Measurements from ENCODE around the gene SEMA4C.
"Not testable (repeated sequence)": the region's sequence is repeated elsewhere in the genome, so short reads cannot be mapped to it uniquely, and the experiment has no call there.

Gene SEMA4C

DNA sequence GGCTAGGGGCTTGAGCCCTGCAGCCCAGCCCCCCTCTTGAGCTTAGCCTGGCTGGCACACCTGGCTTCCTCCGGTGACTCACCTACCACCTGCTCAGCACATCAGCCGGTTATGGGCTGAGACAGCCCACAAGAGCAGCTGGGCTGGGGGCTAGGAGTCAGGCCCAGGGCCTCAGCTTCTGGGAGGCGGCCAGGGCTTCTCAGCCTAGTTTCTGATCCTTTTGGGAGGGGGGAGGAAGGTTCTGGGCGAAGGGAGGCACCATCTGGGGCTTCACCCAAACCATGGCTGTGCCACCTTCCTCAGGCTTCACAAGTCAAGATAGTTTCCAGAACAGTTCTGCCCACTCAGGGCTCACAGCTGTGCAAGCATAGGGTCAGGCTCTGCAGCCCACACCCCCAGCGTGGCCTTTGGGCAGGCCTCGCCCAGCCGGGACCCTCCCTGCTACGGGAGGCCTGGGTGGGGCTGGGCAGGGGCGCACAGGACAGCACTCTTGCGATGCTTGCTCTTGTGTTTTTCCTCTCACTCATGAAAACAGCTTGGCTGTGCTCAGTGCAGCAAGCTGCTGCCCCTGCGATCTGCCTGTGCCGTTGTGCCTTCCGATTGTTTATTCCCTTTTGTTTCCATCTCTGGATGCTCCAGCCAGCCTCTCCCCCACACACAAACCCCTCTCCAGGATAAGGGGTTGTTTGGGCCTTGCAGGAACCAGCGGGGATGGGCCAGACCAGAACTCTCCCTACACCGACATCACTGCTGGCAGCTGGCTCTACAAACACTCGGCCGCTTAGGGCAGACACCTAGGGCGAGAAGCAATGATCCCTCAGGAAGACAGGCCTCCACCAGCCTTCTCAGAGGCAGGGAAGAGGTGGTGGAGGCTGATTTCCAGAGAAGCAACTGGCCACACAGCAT lies 26.1 kb upstream of the SEMA4C start:
- DNase-seq, result peak; percentile 61 to 77 (median 72)

DNA sequence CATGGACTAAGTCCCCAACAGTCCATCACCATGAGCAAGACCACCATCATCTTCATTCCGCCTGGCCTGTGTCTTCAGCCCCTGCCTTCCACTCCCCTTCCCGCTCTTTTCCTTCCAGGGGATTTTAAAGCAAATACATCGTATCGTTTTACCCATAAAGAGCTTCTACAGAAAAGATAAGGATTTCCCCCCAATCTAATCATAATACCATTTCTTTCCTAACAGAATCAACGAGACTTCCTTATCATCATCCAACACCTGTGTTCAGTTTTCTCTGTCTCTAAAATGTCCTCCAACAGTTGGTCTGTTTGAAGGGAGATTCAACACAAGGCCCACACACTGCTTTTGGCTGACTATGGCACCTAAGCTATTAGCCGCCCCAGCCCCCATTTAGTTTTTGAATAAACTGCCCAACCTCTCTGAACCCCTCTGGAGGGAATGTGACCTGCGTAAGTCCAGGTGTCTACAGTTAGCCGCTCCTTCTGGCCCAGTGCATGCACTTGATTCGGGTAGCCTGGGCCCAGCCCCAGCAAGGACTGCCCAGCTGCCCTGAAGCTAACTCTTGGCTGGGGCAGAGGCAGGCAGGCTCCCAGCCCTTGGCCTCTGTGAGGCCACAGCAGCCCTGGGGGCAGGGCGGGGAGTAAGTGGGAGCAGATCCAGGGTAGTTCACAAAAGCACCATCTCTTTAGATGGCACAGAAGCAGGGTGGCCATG lies 25.3 kb upstream of the SEMA4C start:
- DNase-seq, result no peak

DNA sequence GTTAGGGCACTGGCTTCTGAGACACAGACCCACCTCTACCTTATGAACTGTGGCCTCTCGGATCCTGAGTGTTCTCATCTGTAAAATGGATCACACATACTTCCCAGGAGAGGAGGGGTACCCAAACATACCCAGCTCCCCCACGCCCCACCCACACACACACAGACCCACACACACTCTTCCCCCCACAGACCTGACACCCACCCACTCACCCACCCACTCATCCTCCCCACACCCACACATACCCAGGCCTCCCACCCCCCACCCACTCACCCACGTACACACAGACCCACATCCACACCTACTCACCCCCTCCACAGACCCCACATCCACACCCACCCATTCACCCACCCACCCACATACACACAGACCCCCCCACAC lies 24.3 kb upstream of the SEMA4C start:
- DNase-seq, result no peak

DNA sequence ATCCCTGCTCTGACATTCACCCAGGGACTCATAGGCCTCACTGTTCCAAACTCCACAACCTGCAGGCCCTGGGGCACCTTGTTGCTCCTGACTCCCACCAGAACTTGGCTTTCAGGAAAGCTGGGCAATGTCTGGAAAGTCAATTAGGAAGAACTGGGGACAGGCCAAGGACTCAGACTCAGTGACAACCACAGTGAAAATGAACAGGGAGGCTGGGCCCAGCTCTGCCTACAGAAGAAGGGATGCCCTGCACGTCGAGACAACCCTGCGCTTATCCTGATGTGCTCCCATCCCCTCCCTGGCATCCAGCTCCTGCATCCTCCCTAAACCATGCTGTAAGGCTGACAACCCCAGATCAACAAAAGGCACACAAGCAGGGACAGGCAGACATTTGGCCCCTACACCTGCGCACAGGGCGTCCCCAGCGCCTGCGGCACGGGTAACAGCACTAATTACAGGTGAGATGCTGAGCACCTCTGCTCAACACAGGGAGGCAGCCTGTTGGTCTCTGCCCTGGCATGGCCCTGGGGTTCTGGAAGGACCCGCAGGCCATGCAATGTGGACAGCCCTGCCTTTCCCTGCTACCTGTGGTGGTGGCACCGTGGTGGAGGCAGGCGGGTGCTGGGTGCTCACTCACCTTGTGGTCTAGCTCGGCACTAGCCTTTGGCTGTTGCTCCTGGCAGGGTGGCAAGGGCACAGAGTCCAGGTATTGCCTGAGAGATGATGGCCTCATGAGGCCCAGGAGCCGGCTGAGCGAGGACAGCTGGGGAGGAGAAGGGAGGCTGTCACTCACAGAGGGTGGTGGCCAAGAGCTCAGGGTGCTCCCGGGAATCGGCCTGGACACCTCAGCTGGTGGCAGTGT lies 23.6 kb upstream of the SEMA4C start:
- DNase-seq, result peak in 2 of 3 experiments; percentile 11 to 28

DNA sequence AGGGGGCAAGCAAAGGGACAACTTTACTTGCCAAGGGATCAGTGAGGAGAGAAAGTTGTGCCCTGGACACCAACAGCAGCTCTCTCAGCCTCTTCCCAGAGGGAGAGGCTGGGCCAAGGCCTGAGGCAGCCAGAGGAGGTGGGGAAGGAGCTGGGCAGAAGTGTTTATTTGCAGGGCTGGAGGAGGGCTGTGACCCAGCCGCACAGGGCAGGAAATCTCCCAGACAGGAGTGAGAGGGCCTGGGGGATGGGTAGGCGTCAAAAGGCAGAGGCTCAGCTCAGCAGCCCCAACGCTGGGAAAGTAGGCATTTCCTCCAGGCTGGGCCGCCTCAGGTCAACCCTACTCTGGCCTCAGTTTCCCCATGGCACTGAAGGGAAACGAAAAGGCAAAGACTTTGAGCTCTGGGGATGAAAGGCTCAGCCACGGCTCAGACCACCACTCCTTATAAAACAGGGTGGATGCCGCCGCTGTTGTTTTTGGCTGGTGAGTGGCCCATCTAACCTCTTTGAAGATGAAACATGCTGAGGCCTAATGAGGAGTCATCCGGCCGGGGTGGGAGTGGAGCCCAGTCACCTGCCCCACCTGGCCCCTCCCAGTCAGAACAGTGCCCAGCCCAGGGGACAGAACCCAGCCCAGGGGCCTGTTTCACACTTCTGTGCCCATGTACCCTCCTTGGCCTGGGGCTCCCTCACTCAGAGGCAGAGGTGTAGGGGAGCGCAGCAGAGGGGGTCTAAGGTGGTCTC lies 21.9 kb upstream of the SEMA4C start:
- peak in 1 of 3 experiments; percentile 5 for DNase-seq

DNA sequence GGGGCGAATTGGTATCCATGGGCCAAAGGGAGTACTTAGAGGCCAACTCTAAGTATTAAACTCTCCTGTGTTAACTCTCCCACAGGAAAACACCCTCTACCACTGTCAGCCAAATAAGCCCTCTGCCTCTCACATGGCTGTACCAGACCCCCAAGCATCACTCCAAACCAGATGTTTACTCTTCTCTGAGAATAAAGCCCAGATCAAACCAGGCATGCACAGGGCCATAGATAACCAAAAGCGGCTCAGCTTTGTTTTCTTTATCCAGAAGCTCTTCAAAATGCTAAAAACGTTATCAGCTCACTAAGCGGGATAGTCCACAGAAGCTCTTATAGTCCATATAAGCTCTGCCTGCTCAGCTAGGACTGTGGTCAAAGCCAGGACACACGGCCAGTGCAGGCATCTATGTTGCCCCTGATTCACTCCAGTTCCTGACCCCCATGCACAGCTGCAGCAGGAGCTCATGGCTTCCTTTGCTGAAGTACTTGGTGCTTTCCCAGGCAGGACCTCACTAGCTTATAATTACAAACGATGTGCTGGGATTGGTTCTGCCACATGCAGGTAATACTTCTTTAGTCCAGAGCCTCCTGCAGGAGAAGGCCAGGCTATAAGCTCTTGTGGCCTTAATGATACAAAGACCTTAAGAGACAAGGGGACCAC lies 21.0 kb upstream of the SEMA4C start:
- DNase-seq, result no peak

DNA sequence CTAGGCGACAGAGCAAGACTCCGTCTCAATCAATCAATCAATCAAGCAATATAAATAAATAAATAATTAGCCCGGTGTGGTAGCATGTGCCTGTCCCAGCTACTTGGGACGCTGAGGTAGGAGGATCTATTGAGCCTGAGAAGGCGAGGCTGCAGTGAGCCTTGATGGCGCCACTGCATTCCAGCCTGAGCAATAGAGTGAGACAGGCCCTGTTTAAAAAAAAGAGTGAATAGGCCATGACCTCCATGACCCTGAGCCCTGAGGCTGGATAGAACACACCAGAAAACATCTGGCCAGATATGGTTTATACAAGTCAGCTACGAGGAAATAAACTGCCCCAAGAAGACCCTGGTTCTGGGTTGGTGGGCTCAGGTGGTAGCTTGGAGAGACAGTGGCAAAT lies 20.4 kb upstream of the SEMA4C start:
- no peak for DNase-seq

DNA sequence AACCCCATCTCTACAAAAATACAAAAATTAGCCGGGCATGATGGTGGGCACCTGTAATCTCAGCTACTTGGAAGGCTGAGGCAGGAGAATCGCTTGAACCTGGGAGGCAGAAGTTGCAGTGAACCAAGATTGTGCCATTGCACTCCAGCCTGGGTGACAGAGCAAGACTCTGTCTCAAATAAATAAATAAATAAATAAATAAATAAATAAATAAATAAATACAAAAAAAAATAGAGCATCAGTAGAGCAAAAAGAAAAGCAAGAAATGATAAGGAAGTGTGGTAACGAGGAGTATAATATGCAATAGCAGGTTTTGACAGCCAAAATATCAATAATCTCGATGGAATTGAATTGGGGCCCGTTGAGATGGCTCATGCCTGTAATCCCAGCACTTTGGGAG lies 19.6 kb upstream of the SEMA4C start:
- DNase-seq, result not testable (repeated sequence)

DNA sequence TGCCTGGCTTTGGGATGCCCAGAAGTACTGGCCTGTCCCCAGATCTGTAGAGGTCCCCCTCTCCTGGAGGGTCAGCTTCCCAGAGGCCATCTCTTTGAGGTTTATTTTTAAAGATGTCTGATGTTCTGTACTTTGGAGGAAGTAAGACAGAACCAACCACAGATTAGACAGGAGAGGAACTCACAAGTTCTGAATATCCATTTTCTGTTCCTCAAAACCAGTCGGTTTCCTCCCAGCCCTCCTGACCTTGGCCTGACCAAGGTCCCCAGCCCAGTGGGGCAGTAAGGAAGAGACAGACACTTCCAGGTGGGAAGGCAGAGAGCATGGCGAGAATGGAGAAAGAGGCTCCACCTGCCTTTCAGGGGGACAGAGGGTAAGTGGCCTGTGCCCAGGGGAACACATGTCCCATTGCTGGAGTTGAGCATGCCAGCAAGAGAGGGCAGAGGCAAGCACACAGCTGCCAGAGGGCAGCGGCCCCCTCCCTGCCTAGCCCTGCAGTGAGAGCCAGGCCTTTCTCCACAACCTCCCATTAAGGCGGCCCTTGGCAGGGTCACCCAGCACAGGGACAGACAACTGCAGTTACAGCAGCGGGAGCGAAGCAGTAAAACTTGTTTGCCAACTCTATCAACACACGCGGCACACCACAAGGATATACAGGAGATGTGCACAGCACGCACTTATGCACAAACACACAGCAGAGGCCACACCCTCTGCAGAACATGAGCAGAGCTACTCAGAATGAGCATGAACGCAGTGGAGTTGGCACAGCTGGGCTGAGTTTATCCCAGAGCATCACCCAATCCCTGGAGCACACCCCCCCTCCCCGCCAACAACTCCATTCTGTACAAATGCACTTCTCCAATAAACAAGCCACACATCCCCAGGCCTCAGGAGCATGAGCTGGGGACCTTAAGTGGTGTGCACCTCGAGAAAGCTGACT lies 18.5 kb upstream of the SEMA4C start:
- peak in 2 of 3 experiments; percentile 62 to 85 for DNase-seq

DNA sequence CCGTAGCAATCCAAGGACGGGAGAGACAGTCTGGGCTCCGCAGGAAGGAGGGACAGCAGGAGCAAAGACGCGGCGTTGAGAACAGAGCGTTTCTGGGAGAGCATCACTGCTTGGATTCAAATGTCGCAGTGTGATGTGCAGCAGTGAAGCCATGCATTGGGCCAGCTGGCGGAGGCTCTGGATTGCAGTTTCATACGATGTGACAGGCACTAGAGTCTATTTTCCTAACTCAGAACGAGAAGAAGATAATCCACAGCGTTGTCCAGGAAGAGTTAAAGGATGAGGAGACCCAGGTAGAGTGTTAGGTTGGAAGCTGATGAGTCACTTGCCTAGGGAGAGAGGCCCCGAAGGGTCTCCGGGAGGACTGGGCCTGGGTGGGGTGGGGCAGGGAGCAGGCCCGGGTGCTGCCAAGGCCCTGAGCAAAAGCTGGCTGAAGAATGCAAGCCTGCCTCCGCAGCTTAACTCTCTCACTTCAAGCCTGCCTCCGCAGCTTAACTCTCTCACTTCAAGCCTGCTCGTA lies 17.7 kb upstream of the SEMA4C start:
- DNase-seq, result no peak

DNA sequence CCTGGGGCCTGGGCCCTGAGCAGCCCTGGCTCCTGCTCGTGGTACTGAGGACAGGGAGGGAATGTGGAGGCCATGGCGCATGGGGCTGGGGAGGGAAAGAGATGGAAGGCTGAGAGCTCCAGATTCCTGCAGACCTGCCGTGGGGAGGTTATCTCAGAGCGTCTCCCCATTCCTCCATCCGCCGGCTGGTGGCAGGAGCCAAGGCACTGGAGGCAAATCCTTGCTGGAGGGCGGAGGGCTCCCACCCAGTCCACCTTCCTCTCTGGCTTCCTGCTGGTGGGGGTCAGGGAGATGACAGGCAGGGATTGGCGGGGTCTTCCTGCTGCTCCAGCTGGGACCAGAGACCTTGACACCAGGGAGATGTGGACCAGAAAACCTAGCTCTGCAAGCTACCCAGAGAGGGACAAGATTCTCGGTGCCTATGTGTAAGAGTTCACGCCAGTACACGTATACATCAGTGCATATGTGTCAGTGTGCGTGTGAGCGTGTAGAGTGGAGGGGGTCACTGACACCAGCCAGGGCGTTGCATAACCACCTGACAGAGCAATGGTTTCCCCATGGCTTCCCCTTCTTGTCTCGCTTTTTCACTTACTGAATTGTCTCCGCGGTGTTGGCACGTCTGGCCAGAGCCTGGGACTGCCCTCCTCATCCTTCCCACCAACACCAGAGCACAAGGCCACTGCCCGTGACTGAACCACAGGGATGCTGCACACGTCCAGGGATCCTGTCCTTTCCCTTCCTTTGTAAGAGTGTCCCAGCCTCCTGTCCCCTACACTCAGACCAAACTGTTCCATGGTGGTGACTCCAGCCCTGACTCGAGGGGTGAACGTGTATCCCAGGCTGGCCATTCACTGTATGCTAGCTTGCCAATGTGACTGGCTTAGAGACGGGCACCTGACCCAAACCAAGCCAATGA lies 15.8 kb upstream of the SEMA4C start:
- no peak for DNase-seq

DNA sequence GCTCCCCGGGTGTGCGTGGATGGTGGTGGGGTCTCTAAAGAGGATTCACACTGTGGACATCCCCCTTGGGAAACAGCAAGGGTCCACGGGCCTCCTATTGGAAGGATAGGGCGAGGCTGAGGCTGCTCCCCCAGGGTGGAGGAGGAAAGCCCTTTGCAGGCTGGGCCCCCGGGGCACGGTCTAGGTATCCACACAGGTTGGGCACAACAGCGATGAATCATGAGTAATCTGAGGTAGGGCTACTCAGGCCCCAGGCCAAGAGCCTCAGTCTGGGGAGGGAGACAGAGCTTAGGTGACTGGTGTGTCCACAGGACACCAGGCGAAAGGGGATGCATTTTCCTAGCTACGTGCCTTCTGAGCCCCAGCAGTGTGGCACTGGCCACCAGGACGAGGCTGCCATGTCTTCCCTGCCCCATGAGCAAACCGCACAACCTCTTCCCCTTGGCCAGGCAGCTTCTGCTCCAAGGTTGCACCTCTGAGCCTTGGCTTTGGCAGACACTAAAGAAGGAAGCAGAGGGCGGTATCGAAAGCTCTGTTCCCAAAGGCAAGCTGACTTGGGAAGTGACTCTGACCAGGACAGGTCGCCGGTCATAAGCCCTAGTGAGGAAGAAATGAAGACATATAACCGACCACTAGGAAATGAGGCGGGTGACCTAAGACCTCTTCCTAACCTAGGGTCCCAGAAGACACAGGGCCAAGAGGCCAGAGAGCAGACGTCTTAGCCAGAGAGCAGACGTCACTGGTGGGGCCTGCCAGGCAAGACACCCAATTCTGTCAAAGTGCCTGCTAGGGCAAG lies 14.6 kb upstream of the SEMA4C start:
- DNase-seq, result no peak

DNA sequence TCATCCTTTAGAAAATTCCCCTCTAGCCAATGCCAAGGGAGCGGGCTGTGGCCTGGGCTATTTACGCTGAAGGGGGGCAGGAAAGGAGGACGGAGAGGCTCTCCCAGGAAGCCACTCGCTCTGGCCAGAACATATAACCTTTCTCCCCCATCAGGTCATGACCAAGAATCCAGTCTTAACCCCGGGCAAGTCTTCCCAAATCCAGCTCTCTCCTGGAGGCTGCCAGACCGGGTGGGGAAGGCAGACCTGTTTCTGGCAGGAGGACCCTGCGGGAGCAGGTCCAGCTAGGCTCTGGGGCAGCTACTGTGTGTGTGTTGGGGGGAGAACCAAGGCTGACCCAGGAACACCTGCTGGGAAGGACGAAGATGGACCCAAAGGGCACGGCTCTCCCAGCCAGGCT lies 13.4 kb upstream of the SEMA4C start:
- DNase-seq, result no peak

DNA sequence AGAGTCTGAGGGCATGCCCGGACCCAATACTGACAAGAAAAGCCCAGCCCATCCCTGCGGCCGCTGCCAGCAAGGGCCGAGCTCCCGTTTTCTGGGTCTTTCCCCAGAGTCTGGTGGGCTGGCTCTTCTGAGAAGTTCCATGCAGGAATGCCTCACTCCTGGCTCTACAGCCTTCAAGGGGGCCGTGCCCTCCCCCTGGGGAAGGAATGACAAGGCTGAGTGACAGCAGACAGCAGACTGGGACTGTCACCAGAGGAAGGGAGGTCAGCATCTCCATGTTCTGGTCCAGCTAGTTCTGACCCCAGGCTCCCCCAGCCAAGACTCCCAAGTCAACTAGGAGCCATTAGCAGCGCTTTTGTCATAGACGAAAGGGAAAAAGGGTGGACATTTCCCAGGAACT lies 13.0 kb upstream of the SEMA4C start:
- DNase-seq, result no peak

DNA sequence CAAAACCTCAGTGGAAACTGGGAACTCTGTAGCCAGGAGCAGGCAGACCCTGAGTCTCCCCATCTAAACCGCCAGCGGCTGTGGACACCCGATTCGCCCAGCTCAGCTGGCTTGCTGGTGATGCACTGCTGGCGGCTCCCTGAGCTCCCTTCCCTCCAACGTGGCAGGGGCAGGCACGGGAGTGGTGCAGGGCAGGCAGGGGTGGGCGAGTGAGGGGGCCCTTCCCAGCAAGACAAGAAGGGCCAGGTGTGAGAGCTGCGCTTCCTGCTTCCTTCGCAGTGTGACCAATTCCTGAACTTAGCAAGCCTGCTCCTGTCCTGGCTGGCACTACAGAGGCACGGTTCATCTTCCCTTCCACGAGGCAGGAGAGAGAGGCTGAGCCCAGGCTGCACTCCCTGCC lies 12.3 kb upstream of the SEMA4C start:
- no peak for DNase-seq

DNA sequence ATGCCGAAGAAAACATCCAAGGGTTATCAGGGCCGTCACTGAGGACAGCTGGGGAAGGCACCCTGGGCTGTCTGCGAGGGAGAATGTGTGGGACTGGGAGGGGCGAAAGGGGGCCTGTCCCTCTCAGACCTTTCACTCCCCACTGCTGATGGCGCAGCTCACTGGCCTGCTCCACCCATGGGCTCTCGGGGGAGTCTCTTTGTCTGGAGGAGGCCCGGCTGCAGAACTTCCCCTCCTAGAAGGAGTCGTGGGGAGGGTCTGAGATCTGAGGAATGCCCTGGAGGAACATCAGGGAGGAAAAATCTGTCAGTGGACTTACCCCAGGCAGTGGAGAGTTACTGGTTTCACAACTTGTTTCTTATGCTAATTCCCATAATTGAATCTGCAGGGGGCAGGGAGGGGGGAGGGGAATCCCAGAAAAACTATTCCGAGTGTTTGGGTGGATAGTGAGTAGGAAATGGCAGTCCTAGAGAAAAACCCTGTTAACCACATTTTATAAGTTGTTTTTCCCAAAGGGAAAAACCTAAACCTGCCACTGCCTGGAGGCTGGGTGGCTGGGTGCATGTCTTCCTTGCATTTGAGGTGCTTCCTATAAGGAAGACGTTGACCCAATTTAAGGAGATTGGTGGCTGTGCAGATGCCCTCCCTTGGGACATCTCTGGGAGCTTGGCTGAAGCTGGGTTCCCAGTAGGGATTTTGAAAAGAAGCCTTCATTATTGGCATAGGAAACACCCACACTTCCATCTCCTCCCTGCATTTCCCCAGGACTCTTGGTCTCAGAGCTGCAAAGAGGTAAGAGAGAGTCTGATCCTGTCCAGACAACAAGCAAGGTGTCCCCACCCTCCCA lies 11.7 kb upstream of the SEMA4C start:
- DNase-seq, result peak in 1 of 3 experiments; percentile 6

DNA sequence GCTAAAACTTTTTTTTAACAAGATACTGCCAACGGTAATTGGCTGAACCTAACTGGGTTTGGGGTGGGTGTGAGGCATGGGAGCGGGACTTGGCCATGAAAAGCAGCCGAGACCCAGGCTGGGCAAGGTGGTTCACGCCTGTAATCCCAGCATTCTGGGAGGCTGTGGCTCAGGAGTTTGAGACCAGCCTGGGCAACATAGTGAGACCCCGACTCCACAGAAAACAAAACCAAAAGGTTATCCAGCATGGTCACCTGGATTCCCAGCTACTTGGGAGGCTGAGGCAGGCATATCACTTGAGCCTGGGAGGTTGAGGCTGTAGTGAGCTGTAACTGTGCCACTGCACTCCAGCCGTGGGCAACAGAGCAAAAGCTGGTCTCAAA lies 11.0 kb upstream of the SEMA4C start:
- DNase-seq, result no peak

All from NCI-H1417 (cell line).